ENCODE results near the gene KDM7A. TPM values are rescaled to one million over a fixed set of nuclear protein-coding genes. Genes with fewer than 3 reads are reported as not detected.

The KDM7A gene
- polyA plus RNA-seq, 1 donor from 2014 or later: 8.2 TPM

- TF ChIP-seq MXI1 (conservative IDR thresholded peaks at IDR 0.05; ENCODE audit: poor library complexity, severe bottlenecking) (no peak), EZH2 (IDR thresholded peaks at IDR 0.05; ENCODE audit: borderline replicate concordance, insufficient read depth, low read length, poor library complexity, severe bottlenecking) (no peak), CTCF (IDR thresholded peaks at IDR 0.05; ENCODE audit: poor library complexity, severe bottlenecking) (no peak), SMC3 (conservative IDR thresholded peaks at IDR 0.05; ENCODE audit: poor library complexity) (no peak), REST (IDR thresholded peaks at IDR 0.05; ENCODE audit: borderline replicate concordance) (no peak), RAD21 (conservative IDR thresholded peaks at IDR 0.05) (no peak), TAF1 (IDR thresholded peaks at IDR 0.05; ENCODE audit: low read depth) (no peak), EP300 (conservative IDR thresholded peaks at IDR 0.05; ENCODE audit: poor library complexity, severe bottlenecking) (no peak), POLR2AphosphoS5 (IDR thresholded peaks at IDR 0.05) (no peak)
- Histone ChIP-seq H4K20me1 (ENCODE audit: insufficient read depth) (no peaks in the 10 kb centered on the region), H3K27me3 (ENCODE audit: insufficient read depth, low read depth, low read length) (no peaks in the 10 kb centered on the region), H3K4me3 (ENCODE audit: low read length) (no peak overlapping the region), H3K4me2 (ENCODE audit: low read length) (no peak overlapping the region), H3K36me3 (ENCODE audit: insufficient read depth, low read length) (no peaks in the 10 kb centered on the region), H3K9ac (ENCODE audit: low read length) (no peak overlapping the region), H3K9me3 (ENCODE audit: low read length) (no peaks in the 10 kb centered on the region), H3K79me2 (replicated peaks; ENCODE audit: insufficient read depth, low read length) (no peaks in the 10 kb centered on the region), H3F3A (ENCODE audit: insufficient read depth, low read length, poor library complexity, severe bottlenecking) (no peaks in the 10 kb centered on the region), H3K9me2 (ENCODE audit: insufficient read depth, low read length) (no peaks in the 10 kb centered on the region), H3K27ac (ENCODE audit: low read length) (no peak overlapping the region), H2AFZ (ENCODE audit: low read depth, low read length) (no peak overlapping the region)
Measured at GRCh38 chr7:140197218-140197890, 20.6 kb upstream of the KDM7A start.

- Histone ChIP-seq H3K27ac (ENCODE audit: low read length) (no peak overlapping the region), H3K27me3 (ENCODE audit: insufficient read depth, low read depth, low read length) (no peaks in the 10 kb centered on the region), H4K20me1 (ENCODE audit: insufficient read depth) (no peaks in the 10 kb centered on the region), H3K4me2 (ENCODE audit: low read length) (no peak overlapping the region), H2AFZ (ENCODE audit: low read depth, low read length) (no peak overlapping the region), H3K9ac (ENCODE audit: low read length) (no peak overlapping the region), H3K9me2 (ENCODE audit: insufficient read depth, low read length) (no peaks in the 10 kb centered on the region), H3K36me3 (ENCODE audit: insufficient read depth, low read length) (no peaks in the 10 kb centered on the region), H3K4me3 (ENCODE audit: low read length) (no peak overlapping the region), H3K79me2 (replicated peaks; ENCODE audit: insufficient read depth, low read length) (no peaks in the 10 kb centered on the region), H3F3A (ENCODE audit: insufficient read depth, low read length, poor library complexity, severe bottlenecking) (no peaks in the 10 kb centered on the region), H3K9me3 (ENCODE audit: low read length) (no peaks in the 10 kb centered on the region)
- TF ChIP-seq SMC3 (conservative IDR thresholded peaks at IDR 0.05; ENCODE audit: poor library complexity) (no peak), REST (IDR thresholded peaks at IDR 0.05; ENCODE audit: borderline replicate concordance) (no peak), EP300 (conservative IDR thresholded peaks at IDR 0.05; ENCODE audit: poor library complexity, severe bottlenecking) (no peak), RAD21 (conservative IDR thresholded peaks at IDR 0.05) (no peak), POLR2AphosphoS5 (IDR thresholded peaks at IDR 0.05) (no peak), CTCF (IDR thresholded peaks at IDR 0.05; ENCODE audit: poor library complexity, severe bottlenecking) (no peak), EZH2 (IDR thresholded peaks at IDR 0.05; ENCODE audit: borderline replicate concordance, insufficient read depth, low read length, poor library complexity, severe bottlenecking) (no peak), TAF1 (IDR thresholded peaks at IDR 0.05; ENCODE audit: low read depth) (no peak), MXI1 (conservative IDR thresholded peaks at IDR 0.05; ENCODE audit: poor library complexity, severe bottlenecking) (no peak)
Measured at GRCh38 chr7:140196361-140197217, 19.8 kb upstream of the KDM7A start.

Data from neural cell (in vitro differentiated cells).